K562 (cell line): ENCODE data around the gene MRPS6.

ENCODE experiments used
- MYC ChIP-seq, 2 experiments: fragments of 250-450 bp in 1 of 2; sonication (Bioruptor Pico) in 1 of 2; IDR thresholded peaks; 2 replicates each; pipeline versions ENCODE4 v1.5.1 to v1.6.1; 2012 to 2021; ENCODE audit warnings: low read depth in 2 of 2, borderline replicate concordance in 1 of 2, improper control_type of control experiment in 1 of 2, low read length in 1 of 2, mild to moderate bottlenecking in 1 of 2, moderate library complexity in 1 of 2
- NCOR1 ChIP-seq: fragments of 450-650 bp; IDR thresholded peaks from 2 replicates; pipeline ENCODE4 v1.6.1; 2016; ENCODE audit warnings: mild to moderate bottlenecking, moderate library complexity
- TAF9B ChIP-seq: fragments of 450-650 bp; IDR thresholded peaks from 2 replicates; pipeline ENCODE4 v1.6.1; 2018; ENCODE audit warnings: mild to moderate bottlenecking; ENCODE audit not compliant: partially characterized antibody
- ZNF253 ChIP-seq: fragments of 250-450 bp; sonication (Bioruptor Pico); conservative IDR thresholded peaks from 2 replicates; pipeline ENCODE4 v1.6.1; 2021; ENCODE audit warnings: mild to moderate bottlenecking
- TF ChIP-seq, protein P1 (sequence below): sonication (generic); formaldehyde crosslinking; IDR thresholded peaks from 2 replicates; pipeline ENCODE4 v1.8.1; 2022; ENCODE audit warnings: missing genetic modification reagents
- TF ChIP-seq, protein P2 (sequence below), 3 experiments: fragments of 200-800 bp in 1 of 3; sonication (Bioruptor generic) in 1 of 3; sonication (generic) in 1 of 3; formaldehyde crosslinking in 1 of 3; IDR thresholded peaks; 2 replicates each; pipeline versions ENCODE4 v1.6.1 to v1.8.0; 2016 to 2022; ENCODE audit warnings: mild to moderate bottlenecking in 2 of 3, missing compliant biosample characterization in 2 of 3, missing genetic modification characterization in 2 of 3, missing genetic modification reagents in 1 of 3

GRCh38 chr21:34043333-34043732 is 30.0 kb upstream of the MRPS6 start:
- no peak for TF ChIP-seq TAF9B
- TF ChIP-seq, protein P1, sequence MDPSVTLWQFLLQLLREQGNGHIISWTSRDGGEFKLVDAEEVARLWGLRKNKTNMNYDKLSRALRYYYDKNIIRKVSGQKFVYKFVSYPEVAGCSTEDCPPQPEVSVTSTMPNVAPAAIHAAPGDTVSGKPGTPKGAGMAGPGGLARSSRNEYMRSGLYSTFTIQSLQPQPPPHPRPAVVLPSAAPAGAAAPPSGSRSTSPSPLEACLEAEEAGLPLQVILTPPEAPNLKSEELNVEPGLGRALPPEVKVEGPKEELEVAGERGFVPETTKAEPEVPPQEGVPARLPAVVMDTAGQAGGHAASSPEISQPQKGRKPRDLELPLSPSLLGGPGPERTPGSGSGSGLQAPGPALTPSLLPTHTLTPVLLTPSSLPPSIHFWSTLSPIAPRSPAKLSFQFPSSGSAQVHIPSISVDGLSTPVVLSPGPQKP (CRISPR knock-in tag) = no peak
- TF ChIP-seq, protein P2, sequence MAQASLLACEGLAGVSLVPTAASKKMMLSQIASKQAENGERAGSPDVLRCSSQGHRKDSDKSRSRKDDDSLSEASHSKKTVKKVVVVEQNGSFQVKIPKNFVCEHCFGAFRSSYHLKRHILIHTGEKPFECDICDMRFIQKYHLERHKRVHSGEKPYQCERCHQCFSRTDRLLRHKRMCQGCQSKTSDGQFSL (CRISPR knock-in tag; IDR thresholded peaks at IDR 0.05) = no peak
- TF ChIP-seq, protein P2 (tag; IDR thresholded peaks at IDR 0.05) = no peak
- TF ChIP-seq ZNF253 (CRISPR knock-in tag) = no peak
- TF ChIP-seq NCOR1 = no peak
- TF ChIP-seq MYC (IDR thresholded peaks at IDR 0.05; ENCODE audit: low read depth, low read length) = no peak
- no peak for TF ChIP-seq MYC (CRISPR knock-in tag; IDR thresholded peaks at IDR 0.05; ENCODE audit: borderline replicate concordance, low read depth)
